NCI-H2171 treated with DMSO at 0.1 percent for 48 hours (cell line): Measurements from ENCODE around the gene ACSL5.

Experiments
- DNase-seq: peaks from one replicate; lab custom pipeline; 2025; lab: John Stamatoyannopoulos, UW

The ACSL5 gene

GRCh38 chr10:112407696-112408095 lies 33.8 kb downstream of the ACSL5 start:
- DNase-seq: no peak

- no peak for DNase-seq
Observed at GRCh38 chr10:112409299-112409698, 35.4 kb downstream of the ACSL5 start.

GRCh38 chr10:112409755-112410154 lies 35.8 kb downstream of the ACSL5 start:
- DNase-seq: no peak

- no peak for DNase-seq
Observed at GRCh38 chr10:112412696-112413095, 38.8 kb downstream of the ACSL5 start.

GRCh38 chr10:112421731-112422130 lies 47.8 kb downstream of the ACSL5 start:
- no peak for DNase-seq

GRCh38 chr10:112424651-112425050 lies 50.7 kb downstream of the ACSL5 start:
- DNase-seq: no peak

- no peak for DNase-seq
Observed at GRCh38 chr10:112426111-112426510, 52.2 kb downstream of the ACSL5 start.

GRCh38 chr10:112429147-112429546 lies 55.2 kb downstream of the ACSL5 start:
- no peak for DNase-seq

GRCh38 chr10:112429654-112430230 lies 55.8 kb downstream of the ACSL5 start:
- no peak for DNase-seq

- no peak for DNase-seq
Observed at GRCh38 chr10:112433136-112433535, 59.2 kb downstream of the ACSL5 start.

GRCh38 chr10:112434988-112435619 lies 61.2 kb downstream of the ACSL5 start:
- no peak for DNase-seq

GRCh38 chr10:112438356-112438755 lies 64.4 kb downstream of the ACSL5 start:
- no peak for DNase-seq

GRCh38 chr10:112441520-112441919 lies 67.6 kb downstream of the ACSL5 start:
- DNase-seq: no peak

- DNase-seq: no peak
Observed at GRCh38 chr10:112442063-112442462, 68.1 kb downstream of the ACSL5 start.

GRCh38 chr10:112446055-112446854 lies 72.3 kb downstream of the ACSL5 start:
- DNase-seq: no peak

- peak; percentile 75 for DNase-seq
Observed at GRCh38 chr10:112446855-112447619, 73.1 kb downstream of the ACSL5 start, which contains the start of the genes VTI1A and ZDHHC6. VTI1A (plus strand) TSS chr10:112447215; CDS start chr10:112447374, 159 bp downstream. ZDHHC6 (minus strand) TSS chr10:112446914; CDS start chr10:112445436, 1,478 bp downstream.

- DNase-seq: no peak
Observed at GRCh38 chr10:112447620-112447928, 73.7 kb downstream of the ACSL5 start.

- DNase-seq: no peak
Observed at GRCh38 chr10:112448888-112449287, 75.0 kb downstream of the ACSL5 start.

GRCh38 chr10:112454910-112455779 lies 81.2 kb downstream of the ACSL5 start:
- DNase-seq: no peak

GRCh38 chr10:112456533-112456932 lies 82.6 kb downstream of the ACSL5 start:
- DNase-seq: no peak

- DNase-seq: no peak
Observed at GRCh38 chr10:112460366-112460765, 86.5 kb downstream of the ACSL5 start.
